Liver (tissue), 9 donors: ENCODE results near the gene ZNF536. TPM values are rescaled to one million over a fixed set of nuclear protein-coding genes. Genes with fewer than 3 reads are reported as not detected.

ENCODE experiments used
- DNase-seq: peaks from one replicate; pipeline ENCODE4 v3.0.0-alpha.2; 2017; ENCODE audit warnings: low spot score
- H3K27ac ChIP-seq, 2 donors: one replicate each; pipeline ENCODE4 v1.7.0; 2013; ENCODE audit warnings: inconsistent platforms in 2 of 2, low read length in 2 of 2, control low read depth in 1 of 2, low read depth in 1 of 2, mild to moderate bottlenecking in 1 of 2
- H3K27me3 ChIP-seq, 4 donors: one replicate each; pipeline versions ENCODE4 v1.6.1 to v1.7.0; 2013; ENCODE audit warnings: low read length in 3 of 4, inconsistent platforms in 1 of 4, mild to moderate bottlenecking in 1 of 4, moderate library complexity in 1 of 4; ENCODE audit not compliant: control insufficient read depth in 4 of 4, insufficient read depth in 4 of 4
- H3K36me3 ChIP-seq, 4 donors: one replicate each; pipeline versions ENCODE4 v1.6.1 to v1.7.0; 2013; ENCODE audit warnings: low read length in 3 of 4, mild to moderate bottlenecking in 3 of 4, low read depth in 1 of 4, moderate library complexity in 1 of 4; ENCODE audit not compliant: control insufficient read depth in 4 of 4, insufficient read depth in 3 of 4
- H3K4me1 ChIP-seq, 4 donors: one replicate each; pipeline versions ENCODE4 v1.6.1 to v1.7.0; 2013; ENCODE audit warnings: low read length in 3 of 4, mild to moderate bottlenecking in 3 of 4, moderate library complexity in 1 of 4; ENCODE audit not compliant: control insufficient read depth in 4 of 4, insufficient read depth in 4 of 4
- H3K4me3 ChIP-seq, 3 donors: one replicate each; pipeline versions ENCODE4 v1.6.1 to v1.7.0; 2013; ENCODE audit warnings: low read length in 3 of 3, control low read depth in 1 of 3, low read depth in 1 of 3, mild to moderate bottlenecking in 1 of 3
- H3K9ac ChIP-seq, 2 donors: one replicate each; pipeline ENCODE4 v1.7.0; 2013; ENCODE audit warnings: low read length in 2 of 2, mild to moderate bottlenecking in 2 of 2, moderate library complexity in 2 of 2, control low read depth in 1 of 2, low read depth in 1 of 2
- H3K9me3 ChIP-seq, 4 donors: one replicate each; pipeline versions ENCODE4 v1.6.1 to v1.7.0; 2013; ENCODE audit warnings: low read length in 3 of 4; ENCODE audit not compliant: control insufficient read depth in 4 of 4
- EGR1 ChIP-seq, 2 donors: IDR thresholded peaks; 2 replicates each; pipeline ENCODE4 v1.6.1; 2016 to 2018; ENCODE audit warnings: antibody characterized with exemption in 2 of 2, low read depth in 2 of 2
- FOXA1 ChIP-seq: IDR thresholded peaks from 2 replicates; pipeline ENCODE4 v1.6.1; 2016; ENCODE audit warnings: antibody characterized with exemption
- FOXA2 ChIP-seq: IDR thresholded peaks from 2 replicates; pipeline ENCODE4 v1.6.1; 2016; ENCODE audit warnings: antibody characterized with exemption
- GABPA ChIP-seq, 2 donors: IDR thresholded peaks in 1 of 2; conservative IDR thresholded peaks in 1 of 2; 2 replicates each; pipeline ENCODE4 v1.6.1; 2016; ENCODE audit warnings: antibody characterized with exemption in 2 of 2, mild to moderate bottlenecking in 1 of 2, moderate library complexity in 1 of 2
- HNF4G ChIP-seq: IDR thresholded peaks from 2 replicates; pipeline ENCODE4 v1.6.1; 2016; ENCODE audit warnings: antibody characterized with exemption
- JUND ChIP-seq, 2 donors: IDR thresholded peaks; 2 replicates each; pipeline ENCODE4 v1.6.1; 2016; ENCODE audit warnings: antibody characterized with exemption in 2 of 2
- NR2F2 ChIP-seq: IDR thresholded peaks from 2 replicates; pipeline ENCODE4 v1.6.1; 2016; ENCODE audit warnings: antibody characterized with exemption
- RAD21 ChIP-seq, 2 donors: IDR thresholded peaks; 2 replicates each; pipeline ENCODE4 v1.6.1; 2016; ENCODE audit warnings: antibody characterized with exemption in 2 of 2, mild to moderate bottlenecking in 2 of 2
- REST ChIP-seq: IDR thresholded peaks from 2 replicates; pipeline ENCODE4 v1.6.1; 2016; ENCODE audit warnings: antibody characterized with exemption, mild to moderate bottlenecking
- RXRA ChIP-seq, 2 donors: IDR thresholded peaks; 2 replicates each; pipeline ENCODE4 v1.6.1; 2017 to 2018; ENCODE audit warnings: antibody characterized with exemption in 2 of 2, mild to moderate bottlenecking in 1 of 2
- SP1 ChIP-seq: IDR thresholded peaks from 2 replicates; pipeline ENCODE4 v1.6.1; 2018; ENCODE audit warnings: antibody characterized with exemption, mild to moderate bottlenecking
- TAF1 ChIP-seq: conservative IDR thresholded peaks from 2 replicates; pipeline ENCODE4 v1.6.1; 2016; ENCODE audit warnings: antibody characterized with exemption, mild to moderate bottlenecking
- WGBS: extraction: QIAGEN DNeasy Blood & Tissue Kit; methylation state at CpG from one replicate; pipeline ENCODE4 v1.1.7; 2013; 5-methylcytosine and 5-hydroxymethylcytosine counted together
- polyA plus RNA-seq, 2 donors: library from polyadenylated mRNA; stranded (reverse) in 1 of 2; unstranded in 1 of 2; fragments of 200-250 nt in 1 of 2; fragments of >200 nt in 1 of 2; fragmentation: Nextera tagmentation in 1 of 2; extraction: Ambion mirVana in 1 of 2; gene quantifications; one replicate each; pipeline versions ENCODE4 v1.2.1 to v1.2.3, GENCODE V29; 2013 to 2015
- total RNA-seq, 2 donors: library from RNA; depleted of rRNA; stranded (reverse); fragments of >200 nt; gene quantifications; one replicate each; pipeline ENCODE4 v1.2.3, GENCODE V29; 2014
- TF ChIP-seq, protein P1 (sequence below): IDR thresholded peaks from 2 replicates; pipeline ENCODE4 v1.6.1; 2016; ENCODE audit warnings: antibody characterized with exemption
- TF ChIP-seq, protein P2 (sequence below): IDR thresholded peaks from 2 replicates; pipeline ENCODE4 v1.6.1; 2016; ENCODE audit warnings: antibody characterized with exemption
- TF ChIP-seq, protein P3 (sequence below): fragments of 150-350 bp; IDR thresholded peaks from 2 replicates; pipeline ENCODE4 v1.5.1; 2017; ENCODE audit warnings: improper control_type of control experiment, low read depth, low read length; ENCODE audit not compliant: missing input control
- TF ChIP-seq, protein P4 (sequence below): IDR thresholded peaks from 2 replicates; pipeline ENCODE4 v1.6.1; 2016; ENCODE audit warnings: antibody characterized with exemption
- donor health status: healthy.
- donor health status: healthy.
- donor health status: healthy.
- donor health status: healthy.
- donor health status: healthy.

The ZNF536 gene
- total and polyA plus RNA-seq, 4 donors, result 0.02 to 0.17 (median 0.08) TPM

- H3K4me3 ChIP-seq, result no peak overlapping the region
- H3K27ac ChIP-seq, result no peak overlapping the region
- no peaks in the 10 kb centered on the region for H3K36me3 ChIP-seq
- H3K27me3 ChIP-seq, result peaks cover 0 to 8% (median 2%) of the 10 kb centered on the region in 4 donors
- H3K4me1 ChIP-seq, result no peaks in the 10 kb centered on the region
- H3K9ac ChIP-seq, result no peak overlapping the region
- DNase-seq, result no peak
- no peaks in the 10 kb centered on the region for H3K9me3 ChIP-seq
- TF ChIP-seq, protein P1, sequence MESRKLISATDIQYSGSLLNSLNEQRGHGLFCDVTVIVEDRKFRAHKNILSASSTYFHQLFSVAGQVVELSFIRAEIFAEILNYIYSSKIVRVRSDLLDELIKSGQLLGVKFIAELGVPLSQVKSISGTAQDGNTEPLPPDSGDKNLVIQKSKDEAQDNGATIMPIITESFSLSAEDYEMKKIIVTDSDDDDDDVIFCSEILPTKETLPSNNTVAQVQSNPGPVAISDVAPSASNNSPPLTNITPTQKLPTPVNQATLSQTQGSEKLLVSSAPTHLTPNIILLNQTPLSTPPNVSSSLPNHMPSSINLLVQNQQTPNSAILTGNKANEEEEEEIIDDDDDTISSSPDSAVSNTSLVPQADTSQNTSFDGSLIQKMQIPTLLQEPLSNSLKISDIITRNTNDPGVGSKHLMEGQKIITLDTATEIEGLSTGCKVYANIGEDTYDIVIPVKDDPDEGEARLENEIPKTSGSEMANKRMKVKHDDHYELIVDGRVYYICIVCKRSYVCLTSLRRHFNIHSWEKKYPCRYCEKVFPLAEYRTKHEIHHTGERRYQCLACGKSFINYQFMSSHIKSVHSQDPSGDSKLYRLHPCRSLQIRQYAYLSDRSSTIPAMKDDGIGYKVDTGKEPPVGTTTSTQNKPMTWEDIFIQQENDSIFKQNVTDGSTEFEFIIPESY, result no peak
- TF ChIP-seq NR2F2 (no peak), SP1 (no peak), FOXA1 (no peak), REST (no peak), JUND (IDR thresholded peaks at IDR 0.05) (no peak), GABPA (IDR thresholded peaks at IDR 0.05 in 1 of 2, conservative IDR thresholded peaks at IDR 0.05 in 1 of 2) (no peak), HNF4G (no peak), FOXA2 (no peak), TAF1 (no peak), EGR1 (IDR thresholded peaks at IDR 0.05; ENCODE audit: low read depth in 2 of 2) (no peak), RAD21 (IDR thresholded peaks at IDR 0.05) (no peak), RXRA (IDR thresholded peaks at IDR 0.05) (no peak)
- TF ChIP-seq, protein P2, sequence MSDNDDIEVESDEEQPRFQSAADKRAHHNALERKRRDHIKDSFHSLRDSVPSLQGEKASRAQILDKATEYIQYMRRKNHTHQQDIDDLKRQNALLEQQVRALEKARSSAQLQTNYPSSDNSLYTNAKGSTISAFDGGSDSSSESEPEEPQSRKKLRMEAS, result no peak
- TF ChIP-seq, protein P3, sequence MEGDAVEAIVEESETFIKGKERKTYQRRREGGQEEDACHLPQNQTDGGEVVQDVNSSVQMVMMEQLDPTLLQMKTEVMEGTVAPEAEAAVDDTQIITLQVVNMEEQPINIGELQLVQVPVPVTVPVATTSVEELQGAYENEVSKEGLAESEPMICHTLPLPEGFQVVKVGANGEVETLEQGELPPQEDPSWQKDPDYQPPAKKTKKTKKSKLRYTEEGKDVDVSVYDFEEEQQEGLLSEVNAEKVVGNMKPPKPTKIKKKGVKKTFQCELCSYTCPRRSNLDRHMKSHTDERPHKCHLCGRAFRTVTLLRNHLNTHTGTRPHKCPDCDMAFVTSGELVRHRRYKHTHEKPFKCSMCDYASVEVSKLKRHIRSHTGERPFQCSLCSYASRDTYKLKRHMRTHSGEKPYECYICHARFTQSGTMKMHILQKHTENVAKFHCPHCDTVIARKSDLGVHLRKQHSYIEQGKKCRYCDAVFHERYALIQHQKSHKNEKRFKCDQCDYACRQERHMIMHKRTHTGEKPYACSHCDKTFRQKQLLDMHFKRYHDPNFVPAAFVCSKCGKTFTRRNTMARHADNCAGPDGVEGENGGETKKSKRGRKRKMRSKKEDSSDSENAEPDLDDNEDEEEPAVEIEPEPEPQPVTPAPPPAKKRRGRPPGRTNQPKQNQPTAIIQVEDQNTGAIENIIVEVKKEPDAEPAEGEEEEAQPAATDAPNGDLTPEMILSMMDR, result no peak
- TF ChIP-seq, protein P4, sequence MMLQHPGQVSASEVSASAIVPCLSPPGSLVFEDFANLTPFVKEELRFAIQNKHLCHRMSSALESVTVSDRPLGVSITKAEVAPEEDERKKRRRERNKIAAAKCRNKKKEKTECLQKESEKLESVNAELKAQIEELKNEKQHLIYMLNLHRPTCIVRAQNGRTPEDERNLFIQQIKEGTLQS, result no peak
- WGBS, result 71% methylated on average over 6 of the region's 6 CpGs
Observed at GRCh38 chr19:30369833-30370232, 2.4 kb upstream of the ZNF536 start.
